ENCODE data around the gene KRT78. TPM values are rescaled to one million over a fixed set of nuclear protein-coding genes. Genes with fewer than 3 reads are reported as not detected.

The KRT78 gene
- total RNA-seq, 1 donor from 2014 or later: not detected

- DNase-seq (ENCODE audit: low read depth): no peak
- H3K4me3 ChIP-seq (ENCODE audit: low read depth, low read length): no peak overlapping the region
- H3K36me3 ChIP-seq (ENCODE audit: control insufficient read depth, insufficient read depth, low read length): no peaks in the 10 kb centered on the region
- H3K27me3 ChIP-seq (ENCODE audit: control insufficient read depth, insufficient read depth, low read length): peaks cover 10% of the 10 kb centered on the region
- TF ChIP-seq CTCF (IDR thresholded peaks at IDR 0.05; ENCODE audit: insufficient read depth, low read length, poor library complexity, severe bottlenecking): no peak
These were observed 56.4 kb downstream of the KRT78 start for GRCh38 chr12:52792185-52793029.

- DNase-seq (ENCODE audit: low read depth): no peak
- Histone ChIP-seq H3K27me3 (ENCODE audit: control insufficient read depth, insufficient read depth, low read length) (peaks cover 10% of the 10 kb centered on the region), H3K4me3 (ENCODE audit: low read depth, low read length) (no peak overlapping the region), H3K36me3 (ENCODE audit: control insufficient read depth, insufficient read depth, low read length) (no peaks in the 10 kb centered on the region)
- no peak for TF ChIP-seq CTCF (IDR thresholded peaks at IDR 0.05; ENCODE audit: insufficient read depth, low read length, poor library complexity, severe bottlenecking)
These were observed 57.3 kb downstream of the KRT78 start for GRCh38 chr12:52791271-52792184.

DNA sequence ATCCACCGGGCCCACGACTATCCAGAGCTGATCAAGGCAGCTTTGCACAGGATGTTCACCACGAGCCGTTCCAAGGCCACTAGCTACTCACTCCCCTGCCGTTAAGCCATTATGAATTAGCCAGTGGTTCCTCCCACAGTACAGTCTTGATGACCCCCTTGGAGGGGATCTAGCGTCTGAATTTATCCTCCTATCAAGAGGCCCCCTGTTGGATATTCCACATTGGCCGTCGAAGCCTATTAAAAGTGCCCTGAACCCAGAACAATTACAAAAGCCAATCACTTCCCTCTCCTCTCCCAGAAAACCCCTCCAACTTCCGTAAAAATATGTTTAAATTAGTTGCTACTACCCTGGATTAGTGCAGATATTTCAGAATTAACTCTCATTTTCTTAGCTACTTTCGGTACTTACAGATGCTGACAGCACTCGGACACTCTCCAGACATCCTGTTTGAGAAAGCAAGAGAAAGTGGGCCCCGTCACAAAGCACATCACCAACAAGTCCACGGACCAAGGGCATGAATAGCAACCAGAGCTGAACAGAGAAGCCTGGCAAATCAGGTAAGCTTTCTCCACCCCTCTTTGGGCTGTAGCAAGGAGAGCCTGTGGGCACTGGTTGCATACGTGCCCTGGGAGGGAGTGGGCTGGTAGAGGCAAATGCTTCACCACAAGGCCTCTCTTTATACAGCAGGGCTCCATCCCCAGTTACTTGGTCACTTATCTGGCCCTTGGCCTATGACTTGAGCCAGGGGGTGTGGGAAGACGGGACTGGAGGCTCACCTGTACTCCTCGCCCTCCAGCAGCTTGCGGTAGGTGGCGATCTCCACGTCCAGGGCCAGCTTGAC, 58.1 kb downstream of the KRT78 start:
- H3K27me3 ChIP-seq (ENCODE audit: control insufficient read depth, insufficient read depth, low read length): peaks cover 10% of the 10 kb centered on the region

DNA sequence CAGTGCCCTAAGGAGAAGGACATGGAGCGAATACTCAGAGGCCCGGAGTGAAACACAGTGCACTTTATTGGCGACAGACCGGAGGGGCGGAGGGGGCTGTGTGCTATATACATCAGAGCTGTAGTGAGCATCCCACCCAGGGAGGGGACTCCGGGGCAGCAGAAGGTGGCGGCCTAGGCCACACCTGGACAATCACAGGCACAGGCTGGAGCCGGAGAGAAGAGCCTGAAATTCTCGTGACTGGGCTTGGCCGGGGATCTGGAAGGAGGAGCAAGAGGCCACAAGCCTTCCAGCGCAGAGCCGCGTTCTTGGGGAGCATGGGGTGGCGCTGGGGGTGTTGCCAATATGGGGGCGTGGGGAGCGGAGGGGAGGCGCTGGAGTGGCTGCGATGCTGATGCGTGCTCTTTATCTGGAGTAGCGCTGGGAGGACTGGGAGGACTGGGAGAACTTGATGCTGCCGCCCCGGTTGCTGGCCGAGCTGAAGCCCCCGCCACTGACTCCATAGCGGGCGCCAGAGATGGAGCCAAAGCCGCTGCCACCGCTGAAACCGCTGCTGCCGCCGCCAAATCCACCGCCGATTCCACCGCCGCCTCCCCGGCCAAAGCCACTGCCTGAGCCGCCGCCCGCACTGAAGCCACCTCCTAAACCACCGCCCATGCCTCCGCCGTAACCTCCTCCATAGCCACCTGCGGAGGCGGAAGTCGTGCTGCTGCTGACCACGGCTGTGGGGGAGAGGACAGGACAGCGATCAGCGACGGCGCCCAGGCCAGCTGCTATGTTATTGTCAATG, 59.0 kb downstream of the KRT78 start:
- peaks cover 10% of the 10 kb centered on the region for H3K27me3 ChIP-seq (ENCODE audit: control insufficient read depth, insufficient read depth, low read length)
- H3K36me3 ChIP-seq (ENCODE audit: control insufficient read depth, insufficient read depth, low read length): no peaks in the 10 kb centered on the region
- no peak for TF ChIP-seq CTCF (IDR thresholded peaks at IDR 0.05; ENCODE audit: insufficient read depth, low read length, poor library complexity, severe bottlenecking)
- no peak for DNase-seq (ENCODE audit: low read depth)
- H3K4me3 ChIP-seq (ENCODE audit: low read depth, low read length): peak overlapping the region; percentile 17

More for the DNA sequence above, 58.1 kb downstream of the KRT78 start:
- Histone ChIP-seq H3K36me3 (ENCODE audit: control insufficient read depth, insufficient read depth, low read length) (no peaks in the 10 kb centered on the region), H3K4me3 (ENCODE audit: low read depth, low read length) (peak overlapping the region; percentile 17)
- no peak for TF ChIP-seq CTCF (IDR thresholded peaks at IDR 0.05; ENCODE audit: insufficient read depth, low read length, poor library complexity, severe bottlenecking)
- no peak for DNase-seq (ENCODE audit: low read depth)

Measured in kidney epithelial cell (primary cell).